ENCODE data around the gene TEAD1. TPM values are rescaled to one million over a fixed set of nuclear protein-coding genes. Genes with fewer than 3 reads are reported as not detected.

The TEAD1 gene
- total RNA-seq, 2 donors from 2014 or later, result 47.9 to 87.0 TPM

- Histone ChIP-seq H3K27me3 (replicated peaks; ENCODE audit: insufficient read depth) (no peaks in the 10 kb centered on the region), H3K4me3 (no peak overlapping the region), H3K36me3 (no peaks in the 10 kb centered on the region), H3K27ac (no peak overlapping the region), H3K4me1 (replicated peaks) (no peaks in the 10 kb centered on the region), H3K9me3 (no peaks in the 10 kb centered on the region)
- no peak for DNase-seq (ENCODE audit: low spot score)
- 66% methylated on average over 2 of the region's 2 CpGs for WGBS
- TF ChIP-seq CTCF (IDR thresholded peaks at IDR 0.05), result no peak
- TF ChIP-seq POLR2A (IDR thresholded peaks at IDR 0.05), result no peak
- TF ChIP-seq POLR2AphosphoS5 (IDR thresholded peaks at IDR 0.05), result no peak
- intact Hi-C loops (cut with DNase I), result loop anchor here (5.0 to 10.0 kb wide), 2 partner anchors 221 to 383 kb away; no protein-coding TSS in a partner anchor
These were observed 287.4 kb downstream of the TEAD1 start for GRCh38 chr11:12961615-12962014.

GRCh38 chr11:12962306-12962705 lies 288.1 kb downstream of the TEAD1 start:
- TF ChIP-seq POLR2AphosphoS5 (IDR thresholded peaks at IDR 0.05) (no peak), CTCF (IDR thresholded peaks at IDR 0.05) (no peak), POLR2A (IDR thresholded peaks at IDR 0.05) (no peak)
- H3K27ac ChIP-seq, result no peak overlapping the region
- no peak overlapping the region for H3K4me3 ChIP-seq
- H3K36me3 ChIP-seq, result no peaks in the 10 kb centered on the region
- intact Hi-C loops (cut with DNase I), result loop anchor here (5.0 to 10.0 kb wide), 2 partner anchors 220 to 382 kb away; no protein-coding TSS in a partner anchor
- DNase-seq (ENCODE audit: low spot score), result no peak
- no peaks in the 10 kb centered on the region for H3K9me3 ChIP-seq
- no peaks in the 10 kb centered on the region for H3K27me3 ChIP-seq (replicated peaks; ENCODE audit: insufficient read depth)
- WGBS, result 92% methylated on average over 10 of the region's 10 CpGs
- no peaks in the 10 kb centered on the region for H3K4me1 ChIP-seq (replicated peaks)

- TF ChIP-seq POLR2AphosphoS5 (IDR thresholded peaks at IDR 0.05) (no peak), CTCF (IDR thresholded peaks at IDR 0.05) (no peak), POLR2A (IDR thresholded peaks at IDR 0.05) (no peak)
- Histone ChIP-seq H3K9me3 (no peaks in the 10 kb centered on the region), H3K27me3 (replicated peaks; ENCODE audit: insufficient read depth) (no peaks in the 10 kb centered on the region), H3K36me3 (no peaks in the 10 kb centered on the region), H3K4me3 (no peak overlapping the region), H3K4me1 (replicated peaks) (no peaks in the 10 kb centered on the region), H3K27ac (no peak overlapping the region)
- intact Hi-C loops (cut with DNase I), result loop anchor here (5.0 to 10.0 kb wide), 2 partner anchors 219 to 382 kb away; no protein-coding TSS in a partner anchor
- WGBS, result 91% methylated on average over 5 of the region's 5 CpGs
- no peak for DNase-seq (ENCODE audit: low spot score)
These were observed 288.8 kb downstream of the TEAD1 start for GRCh38 chr11:12963051-12963450.

- H3K36me3 ChIP-seq, result no peaks in the 10 kb centered on the region
- TF ChIP-seq CTCF (IDR thresholded peaks at IDR 0.05) (peak; percentile 63 to 91 (median 84)), POLR2A (IDR thresholded peaks at IDR 0.05) (no peak)
- no peaks in the 10 kb centered on the region for H3K4me1 ChIP-seq (replicated peaks)
- H3K27me3 ChIP-seq (replicated peaks; ENCODE audit: insufficient read depth), result no peaks in the 10 kb centered on the region
- H3K4me3 ChIP-seq, result no peak overlapping the region
- no peak overlapping the region for H3K27ac ChIP-seq
- intact Hi-C loops (cut with DNase I), result loop anchor here (5.0 to 10.0 kb wide), 2 partner anchors 218 to 381 kb away; no protein-coding TSS in a partner anchor
- no peaks in the 10 kb centered on the region for H3K9me3 ChIP-seq
- 22% methylated on average over 13 of the region's 13 CpGs for WGBS
- DNase-seq (ENCODE audit: low spot score), result peak; percentile 61
These were observed 289.7 kb downstream of the TEAD1 start for GRCh38 chr11:12963792-12964536.

GRCh38 chr11:12964650-12965049 lies 290.4 kb downstream of the TEAD1 start:
- DNase-seq (ENCODE audit: low spot score), result no peak
- no peaks in the 10 kb centered on the region for H3K36me3 ChIP-seq
- H3K27ac ChIP-seq, result no peak overlapping the region
- no peaks in the 10 kb centered on the region for H3K4me1 ChIP-seq (replicated peaks)
- H3K4me3 ChIP-seq, result no peak overlapping the region
- intact Hi-C loops (cut with DNase I), result loop anchor here (5.0 to 10.0 kb wide), 2 partner anchors 218 to 380 kb away; no protein-coding TSS in a partner anchor
- no peaks in the 10 kb centered on the region for H3K9me3 ChIP-seq
- no peaks in the 10 kb centered on the region for H3K27me3 ChIP-seq (replicated peaks; ENCODE audit: insufficient read depth)
- TF ChIP-seq POLR2AphosphoS5 (IDR thresholded peaks at IDR 0.05) (no peak), CTCF (IDR thresholded peaks at IDR 0.05) (no peak), POLR2A (IDR thresholded peaks at IDR 0.05) (no peak)
- WGBS, result 93% methylated on average over 7 of the region's 7 CpGs
